GM23248 (cell line): ENCODE data around the gene AARSD1. TPM values are rescaled to one million over a fixed set of nuclear protein-coding genes. Genes with fewer than 3 reads are reported as not detected.

Experiments used
- DNase-seq: peaks from one replicate; pipeline ENCODE4 v3.0.0-alpha.2; 2015
- H2AFZ ChIP-seq: fragments of 200-600 bp; sonication (generic); 2 replicates; pipeline ENCODE4 v1.6.1; 2016; ENCODE audit warnings: antibody characterized with exemption
- H3F3A ChIP-seq: fragments of 200-600 bp; sonication (generic); 2 replicates; pipeline ENCODE4 v1.6.1; 2016; ENCODE audit warnings: mild to moderate bottlenecking, antibody characterized with exemption, mixed run types; ENCODE audit not compliant: insufficient read depth
- H3K27ac ChIP-seq: fragments of 200-600 bp; sonication (generic); 2 replicates; pipeline ENCODE4 v1.5.1; 2016; ENCODE audit warnings: mild to moderate bottlenecking
- H3K27me3 ChIP-seq: fragments of 200-600 bp; sonication (generic); replicated peaks from 2 replicates; pipeline ENCODE4 v1.6.1; 2016; ENCODE audit warnings: mild to moderate bottlenecking; ENCODE audit not compliant: insufficient read depth
- H3K36me3 ChIP-seq: fragments of 200-600 bp; sonication (generic); 2 replicates; pipeline ENCODE4 v1.6.1; 2016; ENCODE audit warnings: low read depth, mild to moderate bottlenecking
- H3K4me1 ChIP-seq: fragments of 200-600 bp; sonication (generic); 2 replicates; pipeline ENCODE4 v1.6.1; 2016; ENCODE audit warnings: mild to moderate bottlenecking; ENCODE audit not compliant: insufficient read depth
- H3K4me2 ChIP-seq: fragments of 200-600 bp; sonication (generic); one replicate; pipeline ENCODE4 v1.6.1; 2016; ENCODE audit warnings: mild to moderate bottlenecking; ENCODE audit not compliant: unreplicated experiment
- H3K4me3 ChIP-seq: fragments of 200-600 bp; sonication (generic); 2 replicates; pipeline ENCODE4 v1.5.1; 2016; ENCODE audit warnings: mild to moderate bottlenecking
- H3K79me2 ChIP-seq: fragments of 200-600 bp; sonication (generic); 2 replicates; pipeline ENCODE4 v1.6.1; 2016; ENCODE audit warnings: mild to moderate bottlenecking; ENCODE audit not compliant: insufficient read depth
- H3K9ac ChIP-seq: fragments of 200-600 bp; sonication (generic); 2 replicates; pipeline ENCODE4 v1.6.1; 2016; ENCODE audit warnings: mild to moderate bottlenecking
- H3K9me2 ChIP-seq: fragments of 200-600 bp; sonication (generic); 2 replicates; pipeline ENCODE4 v1.6.1; 2016; ENCODE audit warnings: mixed run types, mild to moderate bottlenecking, moderate library complexity; ENCODE audit not compliant: insufficient read depth
- H3K9me3 ChIP-seq: fragments of 200-600 bp; sonication (generic); one replicate; pipeline ENCODE4 v1.6.1; 2017; ENCODE audit warnings: low read depth
- H4K20me1 ChIP-seq: fragments of 200-600 bp; sonication (generic); 2 replicates; pipeline ENCODE4 v1.6.0; 2016; ENCODE audit not compliant: insufficient read depth
- EZH2 ChIP-seq: fragments of 200-600 bp; sonication (generic); IDR thresholded peaks from 2 replicates; pipeline ENCODE4 v1.6.1; 2018; ENCODE audit warnings: antibody characterized with exemption, mild to moderate bottlenecking; ENCODE audit not compliant: insufficient read depth, poor library complexity, severe bottlenecking
- EZH2phosphoT487 ChIP-seq: fragments of 200-600 bp; sonication (generic); IDR thresholded peaks from 2 replicates; pipeline ENCODE4 v1.6.1; 2018; ENCODE audit warnings: antibody characterized with exemption, moderate library complexity, mild to moderate bottlenecking, low read depth; ENCODE audit not compliant: insufficient read depth
- WGBS, 2 experiments: methylation state at CpG; one replicate each; pipeline ENCODE4 v1.1.6; 2015 to 2017; ENCODE audit warnings: low lambda C conversion rate in 2 of 2, low coverage in 1 of 2; ENCODE audit errors: missing lambda C conversion rate in 2 of 2; 5-methylcytosine and 5-hydroxymethylcytosine counted together
- in situ Hi-C: fragments of 300-500 bp; cut with MboI; formaldehyde crosslinking; loops from 2 replicates; pipeline ENCODE4 v1.15.0; 2020
- polyA plus RNA-seq: library from polyadenylated mRNA; unstranded; fragments of >200 nt; fragmentation: Nextera tagmentation; extraction: Ambion mirVana; gene quantifications from 2 replicates; pipeline ENCODE4 v1.2.1, GENCODE V29; 2016
- total RNA-seq: library from RNA; depleted of rRNA; stranded (reverse); fragments of >200 nt; shearing (Covaris generic); gene quantifications from 2 replicates; pipeline ENCODE4 v1.2.3, GENCODE V29; 2014

AARSD1 gene
- total and polyA plus RNA-seq, 2 experiments from 2014 or later: 24.9 to 46.1 TPM

DNA sequence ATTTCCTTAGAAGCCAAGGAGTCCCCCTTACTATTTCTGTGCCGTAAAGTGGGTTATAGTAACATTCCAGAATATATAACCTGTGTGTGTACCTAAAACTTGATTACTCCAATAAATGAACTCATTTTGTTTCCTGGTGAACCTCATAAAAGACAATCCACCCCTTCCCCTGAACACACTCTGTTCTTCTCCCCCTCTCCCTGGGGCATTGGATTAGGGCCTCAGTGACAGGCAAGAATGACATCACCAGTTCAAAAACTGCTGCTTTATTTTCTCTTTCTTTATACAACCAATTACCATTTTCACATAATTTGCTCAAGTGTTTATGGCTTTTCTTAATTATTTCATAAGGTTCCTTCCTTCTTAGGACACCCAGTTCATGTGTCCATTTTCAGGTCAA, 17.4 kb downstream of the AARSD1 start:
- Histone ChIP-seq H3F3A (peaks cover 14% of the 10 kb centered on the region; the same call in 1 of the 2 replicates), H3K9me3 (no peaks in the 10 kb centered on the region), H4K20me1 (no peaks in the 10 kb centered on the region), H2AFZ (no peak overlapping the region), H3K27ac (no peak overlapping the region), H3K79me2 (no peaks in the 10 kb centered on the region), H3K36me3 (peaks cover 5% of the 10 kb centered on the region; the same call in 1 of the 2 replicates), H3K4me3 (no peak overlapping the region), H3K27me3 (no peaks in the 10 kb centered on the region), H3K9ac (no peak overlapping the region), H3K4me2 (no peak overlapping the region), H3K9me2 (no peaks in the 10 kb centered on the region), H3K4me1 (no peaks in the 10 kb centered on the region)
- TF ChIP-seq EZH2: no peak
- no peak for TF ChIP-seq EZH2phosphoT487
- no peak for DNase-seq
- 96% methylated on average over 1 of the region's 1 CpG for WGBS, 2 experiments
- in situ Hi-C loops: loop anchor here (5.0 to 25.0 kb wide), 2 partner anchors 50 to 210 kb away; partner anchors contain the start of genes EZH1 and RPL27

DNA sequence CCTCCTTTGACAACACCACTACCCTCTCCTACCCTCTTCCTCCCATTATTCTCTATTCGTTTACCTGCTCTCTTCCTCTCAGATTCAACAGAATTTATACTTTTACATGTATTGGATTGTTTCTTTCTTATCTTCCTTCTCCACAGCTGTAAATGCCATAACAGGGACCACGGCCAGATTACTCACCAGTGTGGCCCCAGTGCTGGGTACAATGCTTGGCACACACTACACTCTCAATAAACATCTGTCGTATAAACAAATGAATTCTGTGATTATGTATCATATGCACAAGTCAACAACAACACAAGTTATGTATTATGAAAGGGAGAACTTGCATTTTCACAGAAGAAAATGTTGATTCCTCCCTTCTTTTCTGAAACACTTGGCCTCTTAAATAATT, 20.0 kb downstream of the AARSD1 start:
- Histone ChIP-seq H2AFZ (no peak overlapping the region), H4K20me1 (no peaks in the 10 kb centered on the region), H3K9ac (no peak overlapping the region), H3K27ac (no peak overlapping the region), H3F3A (peaks cover 8% of the 10 kb centered on the region; the same call in 1 of the 2 replicates), H3K4me2 (no peak overlapping the region), H3K27me3 (peaks cover 3% of the 10 kb centered on the region; the same call in 1 of the 2 replicates), H3K36me3 (no peaks in the 10 kb centered on the region), H3K9me2 (no peaks in the 10 kb centered on the region), H3K4me3 (no peak overlapping the region), H3K79me2 (no peaks in the 10 kb centered on the region), H3K4me1 (no peaks in the 10 kb centered on the region), H3K9me3 (no peaks in the 10 kb centered on the region)
- in situ Hi-C loops: loop anchor here (25.0 kb wide), 1 partner anchor 207 kb away; the partner anchor contains the start of gene EZH1
- TF ChIP-seq EZH2: no peak
- no peak for TF ChIP-seq EZH2phosphoT487
- WGBS, 2 experiments: 33 to 41% methylated on average over 3 of the region's 3 CpGs
- DNase-seq: peak; percentile 43

DNA sequence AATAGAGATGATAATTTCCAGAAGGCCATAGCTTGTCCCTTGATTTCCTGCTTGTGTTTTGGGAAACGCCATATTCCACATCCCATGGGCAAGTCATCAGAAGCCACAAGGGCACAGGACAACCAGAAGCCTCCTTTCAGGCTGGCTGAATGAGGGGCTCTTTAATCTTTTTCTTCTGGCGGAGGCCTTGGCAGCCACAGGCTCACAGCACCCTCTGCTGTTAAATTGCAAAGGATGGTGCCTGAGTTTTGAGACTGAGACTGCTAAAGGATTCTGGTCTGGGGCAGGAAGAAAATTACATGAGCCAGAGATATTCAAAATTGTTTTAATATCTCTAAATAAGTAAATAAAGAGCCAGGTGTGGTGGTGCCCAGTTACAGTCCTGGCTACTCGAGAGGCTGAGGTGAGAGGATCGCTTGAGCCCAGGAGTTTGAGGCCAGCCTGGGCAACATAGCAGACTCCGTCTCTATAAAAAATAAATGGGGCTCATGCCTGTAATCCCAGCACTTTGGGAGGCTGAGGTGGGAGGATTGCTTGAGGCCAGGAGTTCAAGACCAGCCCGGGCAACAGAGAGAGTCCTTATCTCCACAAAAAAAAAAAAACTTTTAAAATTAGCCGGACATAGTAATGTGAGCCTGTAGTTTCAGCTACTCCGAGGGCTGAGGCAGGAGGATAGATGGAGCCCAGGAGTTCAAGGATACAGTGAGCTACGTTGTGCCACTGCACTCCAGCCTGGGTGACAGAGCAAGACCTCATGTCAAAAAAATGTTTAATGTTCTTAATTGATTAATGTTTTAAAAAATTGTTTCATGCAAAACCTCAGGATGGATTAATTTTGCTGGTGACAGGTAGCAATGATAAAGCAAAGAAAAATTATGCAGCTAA, 26.3 kb downstream of the AARSD1 start:
- no peak overlapping the region for H3K4me2 ChIP-seq
- DNase-seq: peak; percentile 80
- WGBS, 2 experiments: 37 to 43% methylated on average over 8 to 9 of the region's 9 CpGs
- H3K9me3 ChIP-seq: no peaks in the 10 kb centered on the region
- H3K79me2 ChIP-seq: no peaks in the 10 kb centered on the region
- H2AFZ ChIP-seq: peak overlapping the region; percentile 39; the same call in 1 of the 2 replicates
- H3K9ac ChIP-seq: no peak overlapping the region
- no peaks in the 10 kb centered on the region for H4K20me1 ChIP-seq
- no peaks in the 10 kb centered on the region for H3K36me3 ChIP-seq
- H3F3A ChIP-seq: no peaks in the 10 kb centered on the region
- no peak for TF ChIP-seq EZH2
- no peak for TF ChIP-seq EZH2phosphoT487
- H3K9me2 ChIP-seq: no peaks in the 10 kb centered on the region
- H3K27ac ChIP-seq: no peak overlapping the region
- H3K4me3 ChIP-seq: no peak overlapping the region
- H3K27me3 ChIP-seq: peaks cover 3% of the 10 kb centered on the region; the same call in 1 of the 2 replicates
- no peaks in the 10 kb centered on the region for H3K4me1 ChIP-seq
- in situ Hi-C loops: loop anchor here (25.0 kb wide), 1 partner anchor 201 kb away; the partner anchor contains the start of gene EZH1

DNA sequence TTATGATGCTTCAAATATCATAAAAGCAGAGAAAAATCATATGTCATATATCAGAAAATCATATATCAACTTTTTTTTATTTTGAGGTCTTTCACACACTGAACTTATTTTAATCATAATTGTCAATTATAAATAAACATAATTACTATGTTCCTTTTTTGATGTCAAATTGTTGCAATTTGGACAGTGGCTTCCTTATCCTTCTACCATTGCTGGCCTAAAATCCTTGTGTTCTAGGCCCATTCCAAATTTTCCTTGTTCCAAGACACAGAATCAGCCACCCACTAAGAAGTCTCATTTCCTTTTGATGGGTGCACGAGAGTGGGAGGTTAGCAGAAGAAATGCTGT, 34.8 kb downstream of the AARSD1 start:
- Histone ChIP-seq H2AFZ (peak overlapping the region; percentile 92), H4K20me1 (no peaks in the 10 kb centered on the region), H3K9me2 (no peaks in the 10 kb centered on the region), H3K4me1 (peaks cover 8% of the 10 kb centered on the region), H3K9me3 (no peaks in the 10 kb centered on the region), H3K9ac (peak overlapping the region; percentile 51), H3K4me2 (no peak overlapping the region), H3F3A (peaks cover 11% of the 10 kb centered on the region), H3K27ac (peak overlapping the region; percentile 83), H3K36me3 (no peaks in the 10 kb centered on the region), H3K27me3 (no peaks in the 10 kb centered on the region), H3K79me2 (no peaks in the 10 kb centered on the region), H3K4me3 (no peak overlapping the region)
- in situ Hi-C loops: loop anchor here (25.0 kb wide), 1 partner anchor 192 kb away; the partner anchor contains the start of gene EZH1
- 97 to 100% methylated on average over 1 of the region's 1 CpG for WGBS, 2 experiments
- no peak for DNase-seq
- no peak for TF ChIP-seq EZH2
- TF ChIP-seq EZH2phosphoT487: no peak
